ENCODE data around the gene PLEKHG4. TPM values are rescaled to one million over a fixed set of nuclear protein-coding genes. Genes with fewer than 3 reads are reported as not detected.

PLEKHG4 gene
- total RNA-seq, 1 donor from 2014 or later, result 3.4 TPM

GRCh38 chr16:67249178-67250044 lies 29.9 kb upstream of the PLEKHG4 start:
- H3K27ac Mint-ChIP-seq (ENCODE audit: unreplicated experiment), result no peak overlapping the region
- H3K4me3 Mint-ChIP-seq (ENCODE audit: unreplicated experiment), result peak overlapping the region; percentile 87
- H3K4me1 Mint-ChIP-seq (ENCODE audit: low read depth, unreplicated experiment), result peaks cover 21% of the 10 kb centered on the region
- peaks cover 13% of the 10 kb centered on the region for H3K9me3 Mint-ChIP-seq (ENCODE audit: unreplicated experiment)
- H3K27me3 Mint-ChIP-seq (ENCODE audit: unreplicated experiment), result peaks cover 24% of the 10 kb centered on the region
- no peak for DNase-seq
- peaks cover 5% of the 10 kb centered on the region for H3K36me3 Mint-ChIP-seq (ENCODE audit: unreplicated experiment)
- TF ChIP-seq CTCF (IDR thresholded peaks at IDR 0.05; ENCODE audit: partially characterized antibody, unreplicated experiment), result no peak

GRCh38 chr16:67250045-67250327 lies 29.3 kb upstream of the PLEKHG4 start:
- Mint-ChIP-seq H3K4me1 (ENCODE audit: low read depth, unreplicated experiment) (peaks cover 20% of the 10 kb centered on the region), H3K27me3 (ENCODE audit: unreplicated experiment) (peaks cover 24% of the 10 kb centered on the region), H3K36me3 (ENCODE audit: unreplicated experiment) (peaks cover 5% of the 10 kb centered on the region), H3K4me3 (ENCODE audit: unreplicated experiment) (peak overlapping the region; percentile 87), H3K9me3 (ENCODE audit: unreplicated experiment) (peaks cover 13% of the 10 kb centered on the region), H3K27ac (ENCODE audit: unreplicated experiment) (no peak overlapping the region)
- TF ChIP-seq CTCF (IDR thresholded peaks at IDR 0.05; ENCODE audit: partially characterized antibody, unreplicated experiment), result no peak
- DNase-seq, result no peak

GRCh38 chr16:67252609-67253497 lies 26.5 kb upstream of the PLEKHG4 start:
- peak; percentile 44 for DNase-seq
- peaks cover 10% of the 10 kb centered on the region for H3K9me3 Mint-ChIP-seq (ENCODE audit: unreplicated experiment)
- peaks cover 14% of the 10 kb centered on the region for H3K4me1 Mint-ChIP-seq (ENCODE audit: low read depth, unreplicated experiment)
- no peak for TF ChIP-seq CTCF (IDR thresholded peaks at IDR 0.05; ENCODE audit: partially characterized antibody, unreplicated experiment)
- peak overlapping the region; percentile 64 for H3K27ac Mint-ChIP-seq (ENCODE audit: unreplicated experiment)
- H3K27me3 Mint-ChIP-seq (ENCODE audit: unreplicated experiment), result peaks cover 19% of the 10 kb centered on the region
- H3K4me3 Mint-ChIP-seq (ENCODE audit: unreplicated experiment), result no peak overlapping the region
- H3K36me3 Mint-ChIP-seq (ENCODE audit: unreplicated experiment), result peaks cover 5% of the 10 kb centered on the region

GRCh38 chr16:67254801-67255552 lies 24.4 kb upstream of the PLEKHG4 start:
- peaks cover under 1% of the 10 kb centered on the region for H3K36me3 Mint-ChIP-seq (ENCODE audit: unreplicated experiment)
- no peak for DNase-seq

More at GRCh38 chr16:67254801-67255552, 24.4 kb upstream of the PLEKHG4 start:
- Mint-ChIP-seq H3K27me3 (ENCODE audit: unreplicated experiment) (peaks cover 10% of the 10 kb centered on the region), H3K27ac (ENCODE audit: unreplicated experiment) (no peak overlapping the region), H3K9me3 (ENCODE audit: unreplicated experiment) (peaks cover 7% of the 10 kb centered on the region), H3K4me1 (ENCODE audit: low read depth, unreplicated experiment) (peaks cover 3% of the 10 kb centered on the region), H3K4me3 (ENCODE audit: unreplicated experiment) (no peak overlapping the region)
- TF ChIP-seq CTCF (IDR thresholded peaks at IDR 0.05; ENCODE audit: partially characterized antibody, unreplicated experiment), result no peak
